Vagina (tissue), 2 donors: ENCODE results near the gene PRRG1.

ENCODE experiments used
- POLR2A ChIP-seq, 2 donors: fragments of 450-650 bp; IDR thresholded peaks; one replicate each; pipeline ENCODE4 v1.6.1; 2017; ENCODE audit warnings: antibody characterized with exemption in 2 of 2, mild to moderate bottlenecking in 2 of 2, moderate library complexity in 2 of 2
- POLR2AphosphoS5 ChIP-seq, 2 donors: sonication (generic); formaldehyde crosslinking; IDR thresholded peaks; one replicate each; pipeline ENCODE4 v1.9.0; 2017; ENCODE audit warnings: antibody characterized with exemption in 2 of 2, mild to moderate bottlenecking in 2 of 2, low read depth in 1 of 2; ENCODE audit not compliant: insufficient read depth in 1 of 2
- TF ChIP-seq, protein P1 (sequence below), 3 experiments: fragments of 450-650 bp in 2 of 3; fragments of 200-600 bp in 1 of 3; sonication (generic) in 1 of 3; IDR thresholded peaks; one replicate each; pipeline ENCODE4 v1.5.1; 2017 to 2019; ENCODE audit warnings: antibody characterized with exemption in 3 of 3, mild to moderate bottlenecking in 2 of 3, moderate library complexity in 2 of 3

DNA sequence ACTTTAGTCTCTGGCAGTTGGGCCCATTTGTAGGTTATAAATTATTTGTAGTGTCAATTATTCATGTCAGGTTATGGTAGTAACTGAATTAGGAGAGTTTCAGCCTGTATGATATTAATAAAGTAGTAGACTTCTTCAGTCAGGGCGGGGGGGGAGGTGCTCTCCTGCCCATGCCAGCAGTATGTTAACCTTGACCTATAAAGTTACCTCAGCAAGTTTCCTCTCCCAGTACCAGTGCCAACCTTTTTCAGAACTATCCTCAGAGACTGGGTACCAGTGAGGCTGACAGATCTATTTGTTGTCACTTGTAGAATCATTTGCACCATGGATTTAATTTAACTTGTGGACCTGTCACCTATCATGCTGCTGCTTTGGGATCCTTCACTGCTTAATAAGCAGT lies 88.0 kb downstream of the PRRG1 start:
- TF ChIP-seq POLR2A (IDR thresholded peaks at IDR 0.05) (no peak), POLR2AphosphoS5 (IDR thresholded peaks at IDR 0.05; ENCODE audit: insufficient read depth in 1 of 2, low read depth in 1 of 2) (no peak)
- TF ChIP-seq, protein P1, sequence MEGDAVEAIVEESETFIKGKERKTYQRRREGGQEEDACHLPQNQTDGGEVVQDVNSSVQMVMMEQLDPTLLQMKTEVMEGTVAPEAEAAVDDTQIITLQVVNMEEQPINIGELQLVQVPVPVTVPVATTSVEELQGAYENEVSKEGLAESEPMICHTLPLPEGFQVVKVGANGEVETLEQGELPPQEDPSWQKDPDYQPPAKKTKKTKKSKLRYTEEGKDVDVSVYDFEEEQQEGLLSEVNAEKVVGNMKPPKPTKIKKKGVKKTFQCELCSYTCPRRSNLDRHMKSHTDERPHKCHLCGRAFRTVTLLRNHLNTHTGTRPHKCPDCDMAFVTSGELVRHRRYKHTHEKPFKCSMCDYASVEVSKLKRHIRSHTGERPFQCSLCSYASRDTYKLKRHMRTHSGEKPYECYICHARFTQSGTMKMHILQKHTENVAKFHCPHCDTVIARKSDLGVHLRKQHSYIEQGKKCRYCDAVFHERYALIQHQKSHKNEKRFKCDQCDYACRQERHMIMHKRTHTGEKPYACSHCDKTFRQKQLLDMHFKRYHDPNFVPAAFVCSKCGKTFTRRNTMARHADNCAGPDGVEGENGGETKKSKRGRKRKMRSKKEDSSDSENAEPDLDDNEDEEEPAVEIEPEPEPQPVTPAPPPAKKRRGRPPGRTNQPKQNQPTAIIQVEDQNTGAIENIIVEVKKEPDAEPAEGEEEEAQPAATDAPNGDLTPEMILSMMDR (IDR thresholded peaks at IDR 0.05): no peak
